ENCODE results near the gene ABCA2.

Gene ABCA2

DNA sequence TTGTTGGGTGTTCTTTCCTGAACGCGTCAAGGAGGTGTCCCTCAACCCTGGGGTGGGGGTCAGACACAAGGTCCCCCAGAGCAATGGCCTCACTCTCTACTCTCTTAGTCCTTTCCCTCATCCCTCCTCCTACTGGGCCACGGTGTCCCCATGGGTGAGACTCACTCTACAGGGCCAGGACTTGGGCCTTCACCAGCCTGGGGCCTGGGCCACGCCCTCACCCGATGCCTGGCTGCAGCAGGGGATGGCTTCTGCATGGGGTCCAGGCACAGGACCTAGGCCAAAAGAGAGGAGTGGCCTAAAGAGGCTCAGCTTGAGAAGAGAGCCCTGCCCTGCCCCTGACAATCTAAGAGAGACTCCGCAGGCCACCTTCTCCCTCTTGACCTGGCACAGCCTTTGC lies 70.1 kb downstream of the ABCA2 start:
- 86 to 94% methylated on average over 4 to 5 of the region's 6 CpGs for WGBS, 2 experiments (ENCODE audit: insufficient coverage in 2 of 2)
- Histone ChIP-seq H3K4me1 (ENCODE audit: control insufficient read depth, insufficient read depth, low read length, poor library complexity, severe bottlenecking) (peaks cover 3% of the 10 kb centered on the region), H3K9me3 (ENCODE audit: control insufficient read depth, low read length) (peaks cover 3% of the 10 kb centered on the region), H3K27ac (ENCODE audit: low read depth, low read length, severe bottlenecking) (no peak overlapping the region), H3K36me3 (ENCODE audit: control insufficient read depth, insufficient read depth, low read length) (no peaks in the 10 kb centered on the region), H3K4me3 (ENCODE audit: extremely low read depth, insufficient read depth, low read length, poor library complexity, severe bottlenecking) (no peak overlapping the region)

DNA sequence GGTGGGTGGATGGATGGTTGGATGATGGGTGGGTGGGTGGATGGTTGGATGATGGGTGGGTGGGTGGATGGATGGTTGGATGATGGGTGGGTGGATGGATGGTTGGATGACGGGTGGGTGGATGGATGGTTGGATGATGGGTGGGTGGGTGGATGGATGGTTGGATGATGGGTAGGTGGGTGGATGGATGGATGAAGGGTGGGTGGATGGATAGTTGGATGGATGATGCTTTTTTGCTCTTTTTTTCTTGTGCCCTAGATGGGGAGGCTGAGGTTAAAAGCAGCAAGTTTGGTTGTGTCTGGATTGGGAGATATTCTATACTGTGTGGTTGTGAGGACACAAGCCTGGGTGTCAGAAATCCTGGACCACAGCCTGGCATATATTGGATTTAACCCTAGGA lies 70.6 kb downstream of the ABCA2 start:
- Histone ChIP-seq H3K4me1 (ENCODE audit: control insufficient read depth, insufficient read depth, low read length, poor library complexity, severe bottlenecking) (peaks cover 3% of the 10 kb centered on the region), H3K4me3 (ENCODE audit: extremely low read depth, insufficient read depth, low read length, poor library complexity, severe bottlenecking) (no peak overlapping the region), H3K27ac (ENCODE audit: low read depth, low read length, severe bottlenecking) (no peak overlapping the region), H3K36me3 (ENCODE audit: control insufficient read depth, insufficient read depth, low read length) (no peaks in the 10 kb centered on the region), H3K9me3 (ENCODE audit: control insufficient read depth, low read length) (peaks cover 3% of the 10 kb centered on the region)
- WGBS, 2 experiments (ENCODE audit: insufficient coverage in 2 of 2) = 83 to 88% methylated on average over 1 of the region's 1 CpG

All from mesodermal cell (in vitro differentiated cells).